HepG2 (cell line): Measurements from ENCODE around the gene VSIG10L. TPM values are rescaled to one million over a fixed set of nuclear protein-coding genes. Genes with fewer than 3 reads are reported as not detected.

Experiments used
- AGO2 ChIP-seq: fragments of 200-400 bp; formaldehyde crosslinking; optimal IDR thresholded peaks from 2 replicates; pipeline ENCODE3; 2017; ENCODE audit warnings: mild to moderate bottlenecking, low read depth, low read length, moderate library complexity
- HNRNPLL ChIP-seq: fragments of 200-400 bp; formaldehyde crosslinking; IDR thresholded peaks from 2 replicates; pipeline ENCODE4 v1.6.1; 2017; ENCODE audit warnings: mild to moderate bottlenecking, low read depth, low read length; ENCODE audit not compliant: poor library complexity, severe bottlenecking
- MED1 ChIP-seq: sonication (generic); formaldehyde crosslinking; IDR thresholded peaks from 2 replicates; pipeline ENCODE4 v1.4.0; 2020; ENCODE audit warnings: missing genetic modification reagents
- SMAD3 ChIP-seq: sonication (generic); formaldehyde crosslinking; IDR thresholded peaks from 2 replicates; pipeline ENCODE4 v1.4.0; 2020; ENCODE audit warnings: missing genetic modification reagents
- SP2 ChIP-seq: sonication (generic); formaldehyde crosslinking; IDR thresholded peaks from 2 replicates; pipeline ENCODE4 v1.5.1; 2020; ENCODE audit warnings: mild to moderate bottlenecking, missing genetic modification reagents
- SRSF1 ChIP-seq: fragments of 200-400 bp; formaldehyde crosslinking; optimal IDR thresholded peaks from 2 replicates; pipeline ENCODE3; 2017; ENCODE audit warnings: mild to moderate bottlenecking, low read depth, low read length, moderate library complexity
- TOE1 ChIP-seq: sonication (generic); formaldehyde crosslinking; IDR thresholded peaks from 2 replicates; pipeline ENCODE4 v1.4.0; 2020; ENCODE audit warnings: mild to moderate bottlenecking, missing genetic modification reagents
- polyA plus RNA-seq, 8 experiments: library from polyadenylated mRNA; depleted of rRNA in 3 of 8; stranded (reverse) in 7 of 8; unstranded in 1 of 8; fragments of >200 nt; fragmentation: Illumina TruSeq in 4 of 8; extraction: Trizol in 4 of 8; gene quantifications; 2 replicates each; pipeline versions ENCODE4 v1.2.1 to v1.2.3, GENCODE V29; 2011 to 2016; ENCODE audit warnings: low read depth in 4 of 8, missing spikeins in 1 of 8, mixed read lengths in 1 of 8; ENCODE audit not compliant: insufficient read depth in 1 of 8
- total RNA-seq, 5 experiments: library from RNA; depleted of rRNA; stranded (reverse); fragments of >200 nt; fragmentation: Illumina TruSeq; extraction: Trizol; gene quantifications; 2 replicates each; pipeline ENCODE4 v1.2.3, GENCODE V29; 2016; ENCODE audit warnings: low read depth in 1 of 5
- TF ChIP-seq, protein P1 (sequence below): sonication (generic); formaldehyde crosslinking; IDR thresholded peaks from 2 replicates; pipeline ENCODE4 v1.4.0; 2020; ENCODE audit warnings: missing genetic modification reagents
- TF ChIP-seq, protein P2 (sequence below): sonication (generic); formaldehyde crosslinking; IDR thresholded peaks from 2 replicates; pipeline ENCODE4 v1.9.0; 2022; ENCODE audit warnings: missing genetic modification reagents, mild to moderate bottlenecking, borderline replicate concordance
- TF ChIP-seq, protein P3 (sequence below): sonication (generic); formaldehyde crosslinking; IDR thresholded peaks from 2 replicates; pipeline ENCODE4 v1.4.0; 2020; ENCODE audit warnings: missing genetic modification reagents
- TF ChIP-seq, protein P4 (sequence below): sonication (generic); formaldehyde crosslinking; IDR thresholded peaks from one replicate; pipeline ENCODE4 v1.5.1; 2020; ENCODE audit warnings: mild to moderate bottlenecking, missing genetic modification reagents; ENCODE audit errors: not compliant biosample characterization
- TF ChIP-seq, protein P5 (sequence below): sonication (generic); IDR thresholded peaks from 2 replicates; pipeline ENCODE4 v1.6.1; 2016; ENCODE audit warnings: low read depth, borderline replicate concordance

The VSIG10L gene
- total and polyA plus RNA-seq, 2 of the 13 experiments (the other 11 are each of a cell fraction or from before 2014, with no cell fraction given) = 2.7 to 8.5 TPM

DNA sequence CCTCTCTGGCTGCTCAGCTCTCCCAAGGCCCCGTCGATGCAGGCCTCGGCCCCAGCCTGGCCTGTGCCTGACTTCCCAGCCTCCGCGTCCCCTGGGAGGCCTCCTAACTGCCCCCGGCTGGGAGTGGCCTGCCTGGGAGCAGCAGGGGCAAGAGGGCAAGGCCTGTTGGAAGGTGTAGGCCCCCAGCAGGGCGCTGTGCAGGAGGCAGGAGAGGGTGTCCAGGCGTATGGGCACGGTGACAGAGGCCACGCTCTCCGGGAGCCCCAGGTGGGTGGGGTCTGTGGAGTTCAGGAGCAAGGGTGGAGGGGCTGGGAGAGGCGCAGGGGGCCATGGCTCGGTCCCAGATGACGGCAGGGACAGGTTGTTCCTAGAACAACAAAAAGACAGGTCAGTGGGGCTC lies 47.2 kb upstream of the VSIG10L start (continued):
- TF ChIP-seq SMAD3 (CRISPR knock-in tag) = no peak
- peak; percentile 39 for TF ChIP-seq HNRNPLL
- no peak for TF ChIP-seq AGO2
- TF ChIP-seq, protein P1, sequence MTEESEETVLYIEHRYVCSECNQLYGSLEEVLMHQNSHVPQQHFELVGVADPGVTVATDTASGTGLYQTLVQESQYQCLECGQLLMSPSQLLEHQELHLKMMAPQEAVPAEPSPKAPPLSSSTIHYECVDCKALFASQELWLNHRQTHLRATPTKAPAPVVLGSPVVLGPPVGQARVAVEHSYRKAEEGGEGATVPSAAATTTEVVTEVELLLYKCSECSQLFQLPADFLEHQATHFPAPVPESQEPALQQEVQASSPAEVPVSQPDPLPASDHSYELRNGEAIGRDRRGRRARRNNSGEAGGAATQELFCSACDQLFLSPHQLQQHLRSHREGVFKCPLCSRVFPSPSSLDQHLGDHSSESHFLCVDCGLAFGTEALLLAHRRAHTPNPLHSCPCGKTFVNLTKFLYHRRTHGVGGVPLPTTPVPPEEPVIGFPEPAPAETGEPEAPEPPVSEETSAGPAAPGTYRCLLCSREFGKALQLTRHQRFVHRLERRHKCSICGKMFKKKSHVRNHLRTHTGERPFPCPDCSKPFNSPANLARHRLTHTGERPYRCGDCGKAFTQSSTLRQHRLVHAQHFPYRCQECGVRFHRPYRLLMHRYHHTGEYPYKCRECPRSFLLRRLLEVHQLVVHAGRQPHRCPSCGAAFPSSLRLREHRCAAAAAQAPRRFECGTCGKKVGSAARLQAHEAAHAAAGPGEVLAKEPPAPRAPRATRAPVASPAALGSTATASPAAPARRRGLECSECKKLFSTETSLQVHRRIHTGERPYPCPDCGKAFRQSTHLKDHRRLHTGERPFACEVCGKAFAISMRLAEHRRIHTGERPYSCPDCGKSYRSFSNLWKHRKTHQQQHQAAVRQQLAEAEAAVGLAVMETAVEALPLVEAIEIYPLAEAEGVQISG (CRISPR knock-in tag) = no peak
- TF ChIP-seq, protein P2, sequence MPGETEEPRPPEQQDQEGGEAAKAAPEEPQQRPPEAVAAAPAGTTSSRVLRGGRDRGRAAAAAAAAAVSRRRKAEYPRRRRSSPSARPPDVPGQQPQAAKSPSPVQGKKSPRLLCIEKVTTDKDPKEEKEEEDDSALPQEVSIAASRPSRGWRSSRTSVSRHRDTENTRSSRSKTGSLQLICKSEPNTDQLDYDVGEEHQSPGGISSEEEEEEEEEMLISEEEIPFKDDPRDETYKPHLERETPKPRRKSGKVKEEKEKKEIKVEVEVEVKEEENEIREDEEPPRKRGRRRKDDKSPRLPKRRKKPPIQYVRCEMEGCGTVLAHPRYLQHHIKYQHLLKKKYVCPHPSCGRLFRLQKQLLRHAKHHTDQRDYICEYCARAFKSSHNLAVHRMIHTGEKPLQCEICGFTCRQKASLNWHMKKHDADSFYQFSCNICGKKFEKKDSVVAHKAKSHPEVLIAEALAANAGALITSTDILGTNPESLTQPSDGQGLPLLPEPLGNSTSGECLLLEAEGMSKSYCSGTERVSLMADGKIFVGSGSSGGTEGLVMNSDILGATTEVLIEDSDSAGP = peak; percentile 72
- TF ChIP-seq TOE1 = no peak
- no peak for TF ChIP-seq SP2 (CRISPR knock-in tag)
- peak; percentile 63 for TF ChIP-seq SRSF1
- TF ChIP-seq, protein P3, sequence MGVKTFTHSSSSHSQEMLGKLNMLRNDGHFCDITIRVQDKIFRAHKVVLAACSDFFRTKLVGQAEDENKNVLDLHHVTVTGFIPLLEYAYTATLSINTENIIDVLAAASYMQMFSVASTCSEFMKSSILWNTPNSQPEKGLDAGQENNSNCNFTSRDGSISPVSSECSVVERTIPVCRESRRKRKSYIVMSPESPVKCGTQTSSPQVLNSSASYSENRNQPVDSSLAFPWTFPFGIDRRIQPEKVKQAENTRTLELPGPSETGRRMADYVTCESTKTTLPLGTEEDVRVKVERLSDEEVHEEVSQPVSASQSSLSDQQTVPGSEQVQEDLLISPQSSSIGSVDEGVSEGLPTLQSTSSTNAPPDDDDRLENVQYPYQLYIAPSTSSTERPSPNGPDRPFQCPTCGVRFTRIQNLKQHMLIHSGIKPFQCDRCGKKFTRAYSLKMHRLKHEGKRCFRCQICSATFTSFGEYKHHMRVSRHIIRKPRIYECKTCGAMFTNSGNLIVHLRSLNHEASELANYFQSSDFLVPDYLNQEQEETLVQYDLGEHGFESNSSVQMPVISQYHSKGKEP (CRISPR knock-in tag) = no peak
- TF ChIP-seq, protein P4, sequence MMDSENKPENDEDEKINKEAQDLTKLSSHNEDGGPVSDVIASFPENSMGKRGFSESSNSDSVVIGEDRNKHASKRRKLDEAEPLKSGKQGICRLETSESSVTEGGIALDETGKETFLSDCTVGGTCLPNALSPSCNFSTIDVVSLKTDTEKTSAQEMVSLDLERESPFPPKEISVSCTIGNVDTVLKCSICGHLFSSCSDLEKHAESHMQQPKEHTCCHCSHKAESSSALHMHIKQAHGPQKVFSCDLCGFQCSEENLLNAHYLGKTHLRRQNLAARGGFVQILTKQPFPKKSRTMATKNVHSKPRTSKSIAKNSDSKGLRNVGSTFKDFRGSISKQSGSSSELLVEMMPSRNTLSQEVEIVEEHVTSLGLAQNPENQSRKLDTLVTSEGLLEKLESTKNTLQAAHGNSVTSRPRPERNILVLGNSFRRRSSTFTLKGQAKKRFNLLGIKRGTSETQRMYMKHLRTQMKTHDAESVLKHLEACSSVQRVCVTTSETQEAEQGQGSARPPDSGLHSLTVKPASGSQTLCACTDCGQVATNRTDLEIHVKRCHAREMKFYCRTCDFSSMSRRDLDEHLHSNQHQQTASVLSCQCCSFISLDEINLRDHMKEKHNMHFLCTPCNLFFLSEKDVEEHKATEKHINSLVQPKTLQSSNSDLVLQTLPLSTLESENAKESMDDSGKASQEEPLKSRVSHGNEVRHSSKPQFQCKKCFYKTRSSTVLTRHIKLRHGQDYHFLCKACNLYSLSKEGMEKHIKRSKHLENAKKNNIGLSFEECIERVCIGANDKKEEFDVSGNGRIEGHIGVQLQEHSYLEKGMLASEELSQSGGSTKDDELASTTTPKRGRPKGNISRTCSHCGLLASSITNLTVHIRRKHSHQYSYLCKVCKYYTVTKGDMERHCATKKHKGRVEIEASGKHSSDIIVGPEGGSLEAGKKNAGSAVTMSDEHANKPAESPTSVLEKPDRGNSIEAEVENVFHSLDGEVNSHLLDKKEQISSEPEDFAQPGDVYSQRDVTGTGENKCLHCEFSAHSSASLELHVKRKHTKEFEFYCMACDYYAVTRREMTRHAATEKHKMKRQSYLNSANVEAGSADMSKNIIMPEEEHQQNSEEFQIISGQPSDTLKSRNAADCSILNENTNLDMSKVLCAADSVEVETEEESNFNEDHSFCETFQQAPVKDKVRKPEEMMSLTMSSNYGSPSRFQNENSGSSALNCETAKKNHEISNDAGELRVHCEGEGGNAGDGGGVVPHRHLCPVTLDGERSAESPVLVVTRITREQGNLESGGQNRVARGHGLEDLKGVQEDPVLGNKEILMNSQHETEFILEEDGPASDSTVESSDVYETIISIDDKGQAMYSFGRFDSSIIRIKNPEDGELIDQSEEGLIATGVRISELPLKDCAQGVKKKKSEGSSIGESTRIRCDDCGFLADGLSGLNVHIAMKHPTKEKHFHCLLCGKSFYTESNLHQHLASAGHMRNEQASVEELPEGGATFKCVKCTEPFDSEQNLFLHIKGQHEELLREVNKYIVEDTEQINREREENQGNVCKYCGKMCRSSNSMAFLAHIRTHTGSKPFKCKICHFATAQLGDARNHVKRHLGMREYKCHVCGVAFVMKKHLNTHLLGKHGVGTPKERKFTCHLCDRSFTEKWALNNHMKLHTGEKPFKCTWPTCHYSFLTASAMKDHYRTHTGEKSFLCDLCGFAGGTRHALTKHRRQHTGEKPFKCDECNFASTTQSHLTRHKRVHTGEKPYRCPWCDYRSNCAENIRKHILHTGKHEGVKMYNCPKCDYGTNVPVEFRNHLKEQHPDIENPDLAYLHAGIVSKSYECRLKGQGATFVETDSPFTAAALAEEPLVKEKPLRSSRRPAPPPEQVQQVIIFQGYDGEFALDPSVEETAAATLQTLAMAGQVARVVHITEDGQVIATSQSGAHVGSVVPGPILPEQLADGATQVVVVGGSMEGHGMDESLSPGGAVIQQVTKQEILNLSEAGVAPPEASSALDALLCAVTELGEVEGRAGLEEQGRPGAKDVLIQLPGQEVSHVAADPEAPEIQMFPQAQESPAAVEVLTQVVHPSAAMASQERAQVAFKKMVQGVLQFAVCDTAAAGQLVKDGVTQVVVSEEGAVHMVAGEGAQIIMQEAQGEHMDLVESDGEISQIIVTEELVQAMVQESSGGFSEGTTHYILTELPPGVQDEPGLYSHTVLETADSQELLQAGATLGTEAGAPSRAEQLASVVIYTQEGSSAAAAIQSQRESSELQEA (CRISPR knock-in tag) = no peak
- TF ChIP-seq, protein P5, sequence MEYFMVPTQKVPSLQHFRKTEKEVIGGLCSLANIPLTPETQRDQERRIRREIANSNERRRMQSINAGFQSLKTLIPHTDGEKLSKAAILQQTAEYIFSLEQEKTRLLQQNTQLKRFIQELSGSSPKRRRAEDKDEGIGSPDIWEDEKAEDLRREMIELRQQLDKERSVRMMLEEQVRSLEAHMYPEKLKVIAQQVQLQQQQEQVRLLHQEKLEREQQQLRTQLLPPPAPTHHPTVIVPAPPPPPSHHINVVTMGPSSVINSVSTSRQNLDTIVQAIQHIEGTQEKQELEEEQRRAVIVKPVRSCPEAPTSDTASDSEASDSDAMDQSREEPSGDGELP = peak; percentile 36; the same call in 1 of the 2 replicates
- TF ChIP-seq MED1 = peak; percentile 53; the same call in 1 of the 2 replicates
